MM.1S (cell line): Measurements from ENCODE around the gene EFCAB6.

ENCODE experiments used
- DNase-seq: peaks from one replicate; pipeline ENCODE4 v3.0.0-alpha.2; 2015
- H2AFZ ChIP-seq: fragments of 300-600 bp; sonication (generic); 2 replicates; pipeline ENCODE4 v1.6.0; 2016; ENCODE audit warnings: antibody characterized with exemption, low read length
- H3F3A ChIP-seq: fragments of 300-600 bp; sonication (generic); 2 replicates; pipeline ENCODE4 v1.6.1; 2016; ENCODE audit warnings: mild to moderate bottlenecking, antibody characterized with exemption, low read length, moderate library complexity, mixed read lengths; ENCODE audit not compliant: insufficient read depth
- H3K27ac ChIP-seq: fragments of 300-600 bp; sonication (generic); 2 replicates; pipeline ENCODE4 v1.5.1; 2016; ENCODE audit warnings: mild to moderate bottlenecking, low read length
- H3K27me3 ChIP-seq: fragments of 300-600 bp; sonication (generic); replicated peaks from 2 replicates; pipeline ENCODE4 v1.6.0; 2016; ENCODE audit warnings: low read length; ENCODE audit not compliant: insufficient read depth
- H3K36me3 ChIP-seq: fragments of 300-600 bp; sonication (generic); replicated peaks from 2 replicates; pipeline ENCODE4 v1.6.1; 2016; ENCODE audit warnings: mild to moderate bottlenecking, low read length, mixed read lengths; ENCODE audit not compliant: insufficient read depth
- H3K4me1 ChIP-seq: fragments of 300-600 bp; sonication (generic); 2 replicates; pipeline ENCODE4 v1.6.1; 2016; ENCODE audit warnings: low read length, mixed read lengths
- H3K4me2 ChIP-seq: fragments of 300-600 bp; sonication (generic); 2 replicates; pipeline ENCODE4 v1.6.0; 2016; ENCODE audit warnings: low read depth, low read length
- H3K4me3 ChIP-seq: fragments of 300-600 bp; sonication (generic); 2 replicates; pipeline ENCODE4 v1.5.1; 2016; ENCODE audit warnings: low read length, mixed read lengths
- H3K79me2 ChIP-seq: fragments of 300-600 bp; sonication (generic); 2 replicates; pipeline ENCODE4 v1.6.1; 2016; ENCODE audit warnings: mixed run types, low read length, mixed read lengths
- H3K9ac ChIP-seq: fragments of 300-600 bp; sonication (generic); 2 replicates; pipeline ENCODE4 v1.6.1; 2016; ENCODE audit warnings: low read length, mixed read lengths
- H3K9me2 ChIP-seq: fragments of 300-600 bp; sonication (generic); replicated peaks from 2 replicates; pipeline ENCODE4 v1.6.1; 2016; ENCODE audit warnings: mild to moderate bottlenecking, low read length, mixed read lengths; ENCODE audit not compliant: insufficient read depth
- H3K9me3 ChIP-seq: fragments of 300-600 bp; sonication (generic); replicated peaks from 2 replicates; pipeline ENCODE4 v1.6.1; 2016; ENCODE audit warnings: mild to moderate bottlenecking, low read length, mixed read lengths; ENCODE audit not compliant: insufficient read depth
- H4K20me1 ChIP-seq: fragments of 300-600 bp; sonication (generic); 2 replicates; pipeline ENCODE4 v1.6.1; 2016; ENCODE audit warnings: mild to moderate bottlenecking, low read length, moderate library complexity, mixed read lengths; ENCODE audit not compliant: insufficient read depth
- EZH2 ChIP-seq: fragments of 300-600 bp; sonication (generic); optimal IDR thresholded peaks from 2 replicates; pipeline ENCODE3; 2017; ENCODE audit warnings: low read depth, mild to moderate bottlenecking, antibody characterized with exemption, low read length, mixed read lengths
- EZH2phosphoT487 ChIP-seq: fragments of 300-600 bp; sonication (generic); IDR thresholded peaks from 2 replicates; pipeline ENCODE4 v1.6.1; 2018; ENCODE audit warnings: antibody characterized with exemption, low read length
- TF ChIP-seq, protein P1 (sequence below): fragments of 300-600 bp; sonication (generic); IDR thresholded peaks from 2 replicates; pipeline ENCODE4 v1.5.1; 2016; ENCODE audit warnings: antibody characterized with exemption, low read length, mixed read lengths

EFCAB6 gene

DNA sequence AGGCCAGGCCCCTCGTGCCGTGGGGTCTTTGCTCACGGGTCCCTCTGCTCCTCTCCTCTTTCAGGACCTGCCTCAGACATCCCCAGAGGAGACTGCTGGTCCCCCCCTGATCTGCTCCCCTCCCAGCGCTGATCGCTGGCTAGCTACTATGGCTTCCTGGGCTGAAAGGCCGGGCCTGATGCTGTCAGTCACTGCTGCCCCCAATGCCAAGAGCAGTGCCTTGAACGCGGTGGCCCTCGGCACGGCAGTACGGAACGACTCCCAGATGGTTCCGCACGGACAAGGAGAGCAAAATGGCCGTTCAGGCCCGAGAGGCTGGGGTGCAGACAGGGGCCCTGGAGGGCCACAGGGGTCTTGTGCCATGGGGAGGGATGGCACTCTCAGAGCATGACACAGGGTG, 28.7 kb upstream of the EFCAB6 start:
- TF ChIP-seq EZH2 (no peak), EZH2phosphoT487 (no peak)
- H4K20me1 ChIP-seq: no peaks in the 10 kb centered on the region
- no peaks in the 10 kb centered on the region for H3F3A ChIP-seq
- H3K27me3 ChIP-seq: peaks cover 91% of the 10 kb centered on the region
- no peak overlapping the region for H3K9ac ChIP-seq
- no peak overlapping the region for H2AFZ ChIP-seq
- H3K9me2 ChIP-seq: no peaks in the 10 kb centered on the region
- H3K4me1 ChIP-seq: no peaks in the 10 kb centered on the region
- H3K4me3 ChIP-seq: no peak overlapping the region
- no peaks in the 10 kb centered on the region for H3K79me2 ChIP-seq
- DNase-seq: no peak
- H3K9me3 ChIP-seq: no peaks in the 10 kb centered on the region
- H3K36me3 ChIP-seq: no peaks in the 10 kb centered on the region
- no peak overlapping the region for H3K4me2 ChIP-seq
- H3K27ac ChIP-seq: no peak overlapping the region

DNA sequence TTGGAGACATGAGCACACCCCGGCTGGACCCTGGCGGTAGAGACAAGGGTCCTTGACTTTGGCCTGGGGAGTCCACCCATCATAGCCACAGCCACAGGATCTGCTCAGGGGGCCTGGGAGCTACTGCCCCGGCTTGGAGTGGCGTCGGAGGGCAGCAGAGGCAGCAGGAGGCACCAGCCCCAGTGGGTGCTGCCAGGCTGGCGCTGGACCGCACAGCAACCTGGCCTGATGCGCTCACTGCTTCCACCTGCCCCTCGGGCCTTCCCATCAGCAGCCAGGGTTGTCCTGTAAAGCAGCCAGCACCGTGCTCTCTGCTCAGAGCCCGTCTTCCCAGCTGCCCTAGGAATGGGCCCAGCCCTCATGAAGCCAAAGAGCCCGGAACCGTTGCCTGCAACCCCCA, 28.3 kb upstream of the EFCAB6 start:
- H3K4me1 ChIP-seq: no peaks in the 10 kb centered on the region
- no peak overlapping the region for H3K9ac ChIP-seq
- no peak overlapping the region for H2AFZ ChIP-seq
- no peak overlapping the region for H3K4me3 ChIP-seq
- peaks cover 91% of the 10 kb centered on the region for H3K27me3 ChIP-seq
- DNase-seq: no peak
- H3K4me2 ChIP-seq: no peak overlapping the region
- H3K79me2 ChIP-seq: no peaks in the 10 kb centered on the region
- no peaks in the 10 kb centered on the region for H4K20me1 ChIP-seq
- H3K27ac ChIP-seq: no peak overlapping the region
- no peaks in the 10 kb centered on the region for H3K9me3 ChIP-seq
- H3F3A ChIP-seq: no peaks in the 10 kb centered on the region
- TF ChIP-seq, protein P1, sequence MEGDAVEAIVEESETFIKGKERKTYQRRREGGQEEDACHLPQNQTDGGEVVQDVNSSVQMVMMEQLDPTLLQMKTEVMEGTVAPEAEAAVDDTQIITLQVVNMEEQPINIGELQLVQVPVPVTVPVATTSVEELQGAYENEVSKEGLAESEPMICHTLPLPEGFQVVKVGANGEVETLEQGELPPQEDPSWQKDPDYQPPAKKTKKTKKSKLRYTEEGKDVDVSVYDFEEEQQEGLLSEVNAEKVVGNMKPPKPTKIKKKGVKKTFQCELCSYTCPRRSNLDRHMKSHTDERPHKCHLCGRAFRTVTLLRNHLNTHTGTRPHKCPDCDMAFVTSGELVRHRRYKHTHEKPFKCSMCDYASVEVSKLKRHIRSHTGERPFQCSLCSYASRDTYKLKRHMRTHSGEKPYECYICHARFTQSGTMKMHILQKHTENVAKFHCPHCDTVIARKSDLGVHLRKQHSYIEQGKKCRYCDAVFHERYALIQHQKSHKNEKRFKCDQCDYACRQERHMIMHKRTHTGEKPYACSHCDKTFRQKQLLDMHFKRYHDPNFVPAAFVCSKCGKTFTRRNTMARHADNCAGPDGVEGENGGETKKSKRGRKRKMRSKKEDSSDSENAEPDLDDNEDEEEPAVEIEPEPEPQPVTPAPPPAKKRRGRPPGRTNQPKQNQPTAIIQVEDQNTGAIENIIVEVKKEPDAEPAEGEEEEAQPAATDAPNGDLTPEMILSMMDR: no peak
- no peak for TF ChIP-seq EZH2
- TF ChIP-seq EZH2phosphoT487: no peak
- H3K9me2 ChIP-seq: no peaks in the 10 kb centered on the region
- no peaks in the 10 kb centered on the region for H3K36me3 ChIP-seq

DNA sequence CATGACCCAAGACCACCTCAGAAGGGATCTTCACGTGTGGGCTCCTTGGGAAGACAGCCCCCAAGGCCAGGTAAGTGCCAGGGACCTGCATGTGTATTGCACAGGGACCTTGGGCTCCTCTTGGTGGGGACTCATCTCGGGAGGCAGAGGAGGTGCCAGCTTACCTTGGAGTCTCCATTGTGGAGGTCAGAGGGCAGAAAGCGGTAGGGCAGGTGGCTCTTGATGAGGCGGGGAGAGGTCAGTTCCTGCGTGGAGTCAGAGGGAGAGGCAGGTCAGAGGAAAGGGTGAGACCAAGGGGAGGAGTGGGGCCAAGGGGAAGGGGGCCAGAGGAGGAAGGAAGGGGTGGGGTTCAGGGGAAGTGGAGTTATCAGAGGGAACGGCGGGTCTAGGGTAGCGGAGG, 27.7 kb upstream of the EFCAB6 start:
- no peak overlapping the region for H3K4me3 ChIP-seq
- no peak overlapping the region for H3K4me2 ChIP-seq
- H3K79me2 ChIP-seq: no peaks in the 10 kb centered on the region
- DNase-seq: no peak
- no peaks in the 10 kb centered on the region for H3F3A ChIP-seq
- H3K27me3 ChIP-seq: peaks cover 89% of the 10 kb centered on the region
- H3K4me1 ChIP-seq: no peaks in the 10 kb centered on the region
- H4K20me1 ChIP-seq: no peaks in the 10 kb centered on the region
- H3K9me3 ChIP-seq: no peaks in the 10 kb centered on the region
- H3K36me3 ChIP-seq: no peaks in the 10 kb centered on the region
- no peak overlapping the region for H3K27ac ChIP-seq
- no peak overlapping the region for H3K9ac ChIP-seq
- no peak for TF ChIP-seq EZH2phosphoT487
- TF ChIP-seq, protein P1: no peak
- H2AFZ ChIP-seq: no peak overlapping the region
- no peaks in the 10 kb centered on the region for H3K9me2 ChIP-seq

DNA sequence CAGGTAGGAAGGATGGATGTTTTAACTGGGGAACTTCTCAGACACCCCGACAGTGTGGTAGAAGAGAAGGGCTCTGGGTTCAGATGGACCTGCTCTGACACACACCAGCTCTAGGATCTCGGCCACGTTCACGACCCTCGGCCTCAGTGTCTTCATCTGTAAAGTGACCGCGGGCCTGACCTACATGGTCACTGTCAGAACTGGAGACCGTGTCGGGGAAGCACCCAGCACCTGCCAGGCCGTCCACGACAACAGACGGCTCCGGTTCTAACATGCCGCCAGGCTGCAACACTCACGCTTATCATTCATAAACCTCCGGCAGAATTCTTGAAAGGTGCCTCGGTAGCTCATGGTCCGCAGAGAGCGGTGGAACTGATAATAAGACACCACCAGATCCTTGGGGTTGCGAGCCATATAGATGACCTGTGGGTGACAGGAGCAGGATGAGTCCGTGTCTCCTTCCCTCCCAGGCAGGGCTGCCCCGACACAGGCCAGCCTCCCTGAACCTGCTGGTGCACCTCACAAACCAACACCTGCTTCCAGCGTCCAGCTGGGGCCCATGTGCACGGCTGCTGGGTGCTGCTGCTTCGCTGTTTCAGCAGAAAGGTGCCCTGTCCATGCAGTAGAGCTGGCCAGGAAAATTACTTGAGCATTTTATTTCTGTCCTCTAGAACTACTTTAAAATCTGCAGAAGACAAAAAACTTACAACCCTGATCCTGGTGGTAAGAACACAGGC, 26.6 kb upstream of the EFCAB6 start:
- no peak overlapping the region for H3K4me2 ChIP-seq
- H3K9ac ChIP-seq: no peak overlapping the region
- H3K9me3 ChIP-seq: no peaks in the 10 kb centered on the region
- no peak for TF ChIP-seq EZH2
- TF ChIP-seq EZH2phosphoT487: no peak
- TF ChIP-seq, protein P1: no peak
- H4K20me1 ChIP-seq: no peaks in the 10 kb centered on the region
- H3K27me3 ChIP-seq: peaks cover 81% of the 10 kb centered on the region
- no peaks in the 10 kb centered on the region for H3F3A ChIP-seq
- no peaks in the 10 kb centered on the region for H3K79me2 ChIP-seq
- no peak overlapping the region for H3K4me3 ChIP-seq
- no peaks in the 10 kb centered on the region for H3K36me3 ChIP-seq
- no peaks in the 10 kb centered on the region for H3K9me2 ChIP-seq
- H2AFZ ChIP-seq: no peak overlapping the region
- no peak overlapping the region for H3K27ac ChIP-seq
- H3K4me1 ChIP-seq: no peaks in the 10 kb centered on the region
- no peak for DNase-seq
